HG03039 (cell line): ENCODE measurements around the gene AGAP1.

Experiments
- ATAC-seq: cut with Tn5 transposase; IDR thresholded peaks from one replicate; pipeline ENCODE4 v1.9.1; 2021; ENCODE audit warnings: mild to moderate bottlenecking, moderate library complexity; ENCODE audit not compliant: unreplicated experiment

AGAP1 gene

DNA sequence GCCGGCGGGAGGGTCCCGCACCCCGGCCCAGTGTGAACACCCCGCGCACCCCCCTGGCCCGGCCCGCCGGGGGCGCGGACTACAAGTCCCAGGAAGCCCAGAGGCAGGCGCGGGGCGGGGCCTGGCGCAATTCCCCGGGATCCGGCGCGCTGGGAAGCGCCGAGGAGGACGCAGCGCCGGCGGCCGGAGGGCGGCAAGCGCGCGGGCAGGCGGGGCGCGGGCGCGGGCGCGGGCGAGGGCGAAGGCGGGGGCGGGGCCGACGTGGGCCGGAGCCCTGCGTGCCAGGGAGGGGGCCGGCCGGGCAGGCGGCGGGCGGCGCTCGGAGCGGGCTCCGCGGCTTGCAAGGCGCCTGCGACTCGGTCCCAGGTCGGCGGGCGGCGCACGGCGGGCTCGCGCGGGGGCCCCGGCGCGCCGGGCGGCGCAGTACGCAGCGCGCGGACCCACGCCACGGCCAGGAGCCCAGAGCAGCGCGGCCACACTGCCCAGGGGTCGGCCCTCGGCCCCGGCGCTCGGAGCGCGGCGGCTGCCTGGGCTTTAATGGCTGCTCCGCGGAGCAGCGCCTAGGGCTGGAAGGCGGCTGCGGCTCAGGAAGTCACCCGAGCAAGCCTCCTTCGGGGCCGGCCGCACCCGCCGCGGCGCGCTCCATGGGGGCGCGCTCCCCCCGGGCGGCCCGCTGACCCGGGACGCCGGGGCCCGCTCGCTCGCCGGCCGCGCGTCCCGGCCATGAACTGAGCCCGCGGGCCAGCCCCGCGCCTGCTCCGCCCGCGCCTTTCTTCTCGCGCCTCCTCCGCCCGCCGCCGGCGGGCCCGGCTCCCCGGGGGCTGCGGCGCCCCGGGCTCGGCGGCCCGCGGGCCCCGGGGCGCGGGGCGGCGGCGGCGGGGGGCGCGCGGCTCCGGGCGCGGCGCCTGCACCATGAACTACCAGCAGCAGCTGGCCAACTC lies at the start of gene AGAP1:
AGAP1 (plus strand) TSS at position 269 of the 941 bp plus-strand sequence.
- ATAC-seq = no peak

DNA sequence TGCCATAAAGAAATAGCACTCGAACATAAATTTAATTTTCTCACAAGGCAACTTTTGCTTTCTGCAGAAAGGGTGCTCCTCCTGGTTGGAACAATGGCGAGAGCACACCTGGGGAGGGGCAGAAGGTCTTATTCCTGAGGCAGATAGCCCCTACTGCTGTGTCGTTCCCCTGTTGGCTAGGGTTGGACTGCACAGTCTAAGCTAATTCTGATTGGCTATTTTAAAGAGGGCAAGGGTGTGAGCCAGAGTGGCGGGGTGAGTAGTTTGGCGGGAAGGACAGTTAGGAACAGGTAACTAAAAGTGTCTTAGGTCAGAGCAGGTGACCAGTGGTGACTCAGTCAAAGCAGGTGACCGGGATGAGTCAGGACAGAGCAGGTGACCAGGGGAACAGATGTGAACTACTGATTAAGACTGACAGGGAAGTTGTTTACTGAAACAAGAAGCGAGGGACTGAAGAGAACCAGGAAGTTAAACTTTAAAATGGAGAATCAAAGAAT lies 49.7 kb upstream of the AGAP1 start:
- no peak for ATAC-seq

DNA sequence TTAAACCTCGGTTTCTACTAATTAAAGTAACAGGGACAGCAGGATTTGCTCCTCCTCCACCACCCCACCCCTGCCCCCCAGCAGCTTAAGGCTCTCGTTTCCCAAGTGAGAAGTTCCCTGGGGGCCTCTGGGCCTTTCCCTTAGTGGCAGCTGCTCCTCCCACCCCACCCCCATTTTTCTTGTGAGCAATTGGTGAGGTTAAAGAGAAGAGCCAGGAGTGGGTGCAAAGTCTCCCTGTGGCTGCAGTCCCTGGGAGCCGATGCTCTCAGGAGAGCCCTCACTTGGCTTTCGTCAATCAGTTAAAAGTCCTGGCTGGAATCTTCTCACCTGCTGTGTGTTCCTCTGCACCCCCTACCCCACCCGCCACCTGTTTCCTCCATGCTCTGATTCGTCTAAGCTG lies 48.7 kb upstream of the AGAP1 start:
- ATAC-seq = no peak

DNA sequence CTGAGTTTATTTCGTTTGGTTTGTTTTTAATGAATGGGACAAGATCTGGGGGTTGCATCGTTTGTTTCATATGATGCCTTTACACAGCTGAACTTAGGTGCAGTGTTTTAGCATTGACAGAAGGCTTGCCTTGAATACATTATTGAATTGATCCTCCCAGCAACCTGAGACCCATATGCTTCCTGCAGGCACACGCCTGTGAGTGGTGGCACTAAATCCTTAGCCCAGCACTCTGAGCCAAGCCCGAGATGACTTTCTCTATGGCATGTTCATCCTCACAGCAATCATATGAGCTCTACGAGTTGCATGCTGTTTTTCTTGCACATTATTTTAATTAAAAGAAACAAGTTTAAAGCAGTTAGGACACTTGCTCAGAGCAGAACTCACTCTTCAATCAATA lies 47.8 kb upstream of the AGAP1 start:
- ATAC-seq = no peak

DNA sequence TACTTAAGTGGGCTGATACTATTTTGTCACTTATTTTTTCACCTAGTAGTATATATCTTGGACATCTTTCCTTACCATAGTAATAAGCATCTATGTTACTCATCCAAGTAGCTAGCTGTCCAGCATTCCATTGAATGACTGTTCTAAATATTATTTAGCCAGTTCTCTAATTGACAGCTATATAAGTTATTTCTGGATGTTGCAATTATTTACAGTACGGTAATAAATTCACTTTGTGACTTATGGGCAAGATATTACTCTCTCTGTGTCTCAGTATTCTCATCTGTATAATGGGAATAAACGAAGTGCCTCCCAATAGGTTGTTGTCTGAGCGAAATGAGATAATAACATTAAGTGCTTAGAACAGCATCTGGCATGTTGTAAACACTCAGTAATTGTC lies 46.6 kb upstream of the AGAP1 start:
- ATAC-seq = no peak

DNA sequence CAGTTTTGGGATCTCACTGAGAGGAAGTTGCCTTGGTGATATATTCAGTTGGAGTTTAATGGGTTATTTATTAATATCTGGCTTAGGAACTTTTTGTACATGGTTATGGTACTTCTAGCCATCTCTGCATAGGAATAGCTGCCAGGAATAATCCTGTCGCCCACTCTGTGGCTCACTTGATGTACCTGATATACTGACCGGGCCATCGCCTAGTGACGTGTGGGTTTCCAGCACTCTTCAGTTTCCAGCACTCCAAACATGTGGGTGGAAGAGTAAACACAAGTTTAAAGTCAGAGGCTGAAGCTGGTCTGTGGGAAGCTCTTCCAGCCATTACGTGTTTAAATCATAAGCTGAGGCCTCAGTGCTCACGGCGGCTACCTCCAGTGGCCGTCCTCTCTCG lies 44.3 kb upstream of the AGAP1 start:
- ATAC-seq = no peak

DNA sequence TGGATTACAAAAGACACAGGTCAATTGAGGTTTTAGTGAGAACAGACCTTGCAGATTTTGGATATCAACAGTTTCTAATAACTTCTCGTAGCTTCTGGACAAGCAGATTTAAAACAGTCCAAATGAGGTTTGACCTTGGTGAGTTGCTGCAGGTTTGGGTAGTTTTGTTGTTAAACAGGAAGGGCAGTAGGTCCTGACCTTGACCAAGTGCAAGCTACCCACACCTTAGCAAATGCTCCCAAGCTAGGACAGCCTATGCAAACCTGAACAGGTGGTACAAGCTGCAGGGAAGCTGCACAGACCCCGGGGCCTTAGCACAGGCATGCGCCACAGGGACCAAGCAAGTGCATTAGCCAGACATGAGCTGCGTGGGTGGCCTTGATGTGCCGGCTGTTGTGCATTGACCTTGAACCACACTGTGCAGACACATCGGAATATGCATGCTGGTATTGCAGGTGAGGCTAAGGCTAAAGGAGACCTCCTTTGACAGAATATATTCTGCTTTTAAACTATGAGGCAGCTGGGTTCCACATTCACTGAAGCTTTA lies 40.2 kb upstream of the AGAP1 start:
- ATAC-seq = no peak

DNA sequence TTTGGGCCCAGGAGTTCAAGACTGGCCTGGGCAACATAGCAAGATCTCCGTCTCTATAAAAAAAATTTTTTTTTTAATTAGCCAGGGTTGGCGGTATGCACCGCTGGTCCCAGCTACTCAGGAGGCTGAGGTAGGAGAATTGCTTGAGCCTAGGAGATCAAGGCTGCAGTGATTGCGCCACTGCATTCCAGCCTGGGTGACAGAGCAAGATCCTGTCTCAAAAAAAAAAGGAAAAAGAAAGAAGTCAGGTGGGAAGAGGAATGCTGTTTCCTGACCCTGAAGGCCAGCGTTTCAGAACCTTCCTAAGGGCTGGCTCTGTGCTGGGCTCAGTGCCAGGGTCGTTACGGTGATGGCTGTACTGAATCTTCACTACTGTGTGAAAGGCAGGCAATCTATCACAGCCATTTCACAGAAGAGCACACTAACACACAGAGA lies 35.0 kb upstream of the AGAP1 start:
- ATAC-seq = no peak

DNA sequence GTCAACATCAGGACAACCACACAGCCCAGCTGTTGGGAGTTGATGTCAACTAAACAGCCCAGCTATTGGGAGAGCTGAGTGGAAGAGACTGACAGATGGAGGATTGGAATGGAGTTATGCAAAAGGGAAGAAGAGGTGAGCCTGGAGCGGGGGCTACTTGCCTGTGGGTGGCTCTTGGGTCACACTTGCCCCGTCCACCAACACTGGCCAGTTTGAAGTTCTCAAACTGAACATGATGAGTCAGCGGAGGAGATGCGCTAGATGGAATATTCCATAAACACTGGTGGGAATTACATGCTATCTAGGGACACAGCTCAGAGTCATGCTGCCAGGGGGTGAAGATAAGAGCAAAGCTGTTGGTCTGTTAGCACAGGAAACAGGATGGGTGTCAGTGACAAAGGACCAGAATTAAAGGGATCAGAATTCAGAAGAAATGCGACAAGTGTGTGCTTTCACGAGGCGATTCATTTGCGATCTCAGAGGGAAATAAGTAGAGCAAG lies 33.2 kb upstream of the AGAP1 start:
- no peak for ATAC-seq

DNA sequence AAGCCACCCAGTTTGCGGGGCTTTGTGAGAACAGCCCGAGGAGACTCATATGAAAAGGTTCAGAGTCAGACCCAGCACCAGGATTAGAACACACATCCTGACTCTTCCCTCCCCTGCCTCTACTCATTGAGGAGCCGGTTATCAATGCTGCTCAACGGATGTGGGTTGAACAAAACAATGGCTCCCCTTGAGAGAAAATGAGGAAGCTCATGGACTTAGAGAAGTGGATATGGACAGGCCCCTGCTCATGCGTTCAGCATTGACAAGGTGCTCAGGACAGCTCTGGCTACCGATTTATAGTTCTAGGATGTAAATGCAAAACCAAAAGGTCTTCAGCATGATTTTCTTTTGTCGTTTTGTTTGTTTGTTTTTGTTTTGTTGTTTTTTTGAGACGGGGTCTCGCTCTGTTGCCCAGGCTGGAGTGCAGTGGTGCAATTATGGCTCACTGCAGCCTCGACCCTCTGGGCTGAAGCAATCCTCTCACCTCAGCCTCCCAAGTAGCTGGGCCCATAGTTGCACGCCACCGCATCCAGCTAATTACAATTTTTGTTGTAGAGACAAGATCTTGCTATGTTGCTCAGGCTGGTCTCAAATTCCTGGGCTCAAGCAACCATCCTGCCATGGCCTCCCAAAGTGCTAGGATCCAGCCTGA lies 32.0 kb upstream of the AGAP1 start:
- no peak for ATAC-seq

DNA sequence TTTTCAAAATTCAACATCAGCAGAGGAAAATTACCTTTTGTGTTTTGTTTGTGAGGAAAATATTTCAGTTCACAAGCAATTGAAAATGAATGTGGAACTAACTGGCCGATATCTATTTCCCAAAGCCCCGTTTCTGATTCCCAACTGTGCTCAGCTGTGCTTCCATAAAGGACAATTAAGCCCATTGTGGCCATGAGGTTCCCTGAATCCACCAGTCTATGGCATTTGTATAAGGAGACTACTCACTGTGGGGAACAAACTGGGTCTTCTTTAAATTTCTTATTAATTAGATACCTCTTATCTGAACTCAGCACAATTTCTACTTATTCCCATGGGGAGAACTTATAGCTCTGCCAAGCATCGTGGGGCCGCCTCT lies 31.4 kb upstream of the AGAP1 start:
- no peak for ATAC-seq

DNA sequence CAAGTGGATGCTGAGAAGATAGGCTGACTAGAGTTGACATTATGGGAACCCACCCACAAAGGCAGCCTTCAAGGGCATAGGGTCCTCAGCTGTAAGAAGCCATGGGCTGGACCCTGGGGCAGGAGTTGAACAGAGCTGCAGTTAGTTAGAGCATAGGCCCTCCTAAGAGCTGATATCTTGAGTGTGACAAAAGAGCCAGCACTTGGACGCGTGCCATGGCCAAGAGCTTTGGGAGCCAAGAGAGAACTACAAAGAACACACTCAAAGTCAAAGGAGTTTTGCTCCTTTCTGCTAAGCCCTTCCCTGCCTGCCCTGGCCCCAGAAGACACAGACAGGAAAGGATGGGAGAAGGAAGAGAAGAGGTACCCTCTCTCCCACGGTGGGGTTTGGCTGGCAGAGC lies 29.9 kb upstream of the AGAP1 start:
- no peak for ATAC-seq

DNA sequence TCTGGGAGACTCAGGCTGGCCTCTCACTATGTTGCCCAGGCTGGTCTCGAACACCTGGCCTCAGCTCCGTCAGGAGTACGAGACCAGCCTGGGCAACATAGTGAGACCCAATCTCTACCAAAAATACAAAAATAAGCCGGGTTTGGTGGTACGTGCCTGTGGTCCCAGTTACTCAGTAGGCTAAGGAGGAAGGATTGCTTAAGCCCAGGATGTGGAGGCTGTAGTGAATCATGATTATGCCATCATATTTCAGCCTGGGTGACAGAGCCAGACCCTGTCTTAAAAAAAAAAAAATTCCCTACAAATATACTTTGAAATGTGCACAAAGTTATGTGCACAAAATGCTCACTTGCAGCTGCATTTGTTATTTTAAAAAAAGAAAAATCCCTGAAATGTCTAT lies 26.3 kb upstream of the AGAP1 start:
- ATAC-seq = no peak

DNA sequence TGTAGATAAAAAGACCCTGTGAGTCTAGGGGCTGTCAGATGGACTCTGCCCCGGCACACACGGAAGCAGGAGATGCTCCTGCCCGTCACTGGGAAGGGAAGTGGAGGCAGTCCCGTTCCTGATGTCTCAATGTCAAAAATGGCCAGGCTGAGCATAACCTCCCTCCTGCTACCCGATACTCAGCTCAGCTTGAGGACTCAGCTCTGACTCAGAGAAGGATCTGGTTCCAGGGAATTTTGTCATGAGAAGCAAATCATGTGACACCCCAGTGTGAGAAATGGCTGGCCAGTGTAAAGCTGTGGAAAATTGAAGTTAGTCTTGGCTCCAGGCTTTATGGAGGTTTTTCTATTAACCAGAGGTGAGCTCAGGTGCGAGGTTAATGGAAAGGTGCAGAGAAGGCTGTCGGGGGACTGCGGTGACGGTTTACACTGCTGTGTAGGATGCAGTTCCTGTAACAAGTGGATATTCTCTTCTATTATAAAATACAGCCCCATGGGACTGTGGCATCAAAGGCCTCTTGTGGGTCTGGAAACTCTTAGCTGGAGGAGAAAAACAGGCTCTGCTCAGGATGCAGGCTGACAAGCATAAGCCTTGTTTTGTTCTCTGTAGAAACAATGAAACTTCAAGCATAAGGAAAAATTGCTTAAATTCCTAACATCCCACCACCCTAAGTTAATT lies 24.7 kb upstream of the AGAP1 start:
- ATAC-seq = no peak

DNA sequence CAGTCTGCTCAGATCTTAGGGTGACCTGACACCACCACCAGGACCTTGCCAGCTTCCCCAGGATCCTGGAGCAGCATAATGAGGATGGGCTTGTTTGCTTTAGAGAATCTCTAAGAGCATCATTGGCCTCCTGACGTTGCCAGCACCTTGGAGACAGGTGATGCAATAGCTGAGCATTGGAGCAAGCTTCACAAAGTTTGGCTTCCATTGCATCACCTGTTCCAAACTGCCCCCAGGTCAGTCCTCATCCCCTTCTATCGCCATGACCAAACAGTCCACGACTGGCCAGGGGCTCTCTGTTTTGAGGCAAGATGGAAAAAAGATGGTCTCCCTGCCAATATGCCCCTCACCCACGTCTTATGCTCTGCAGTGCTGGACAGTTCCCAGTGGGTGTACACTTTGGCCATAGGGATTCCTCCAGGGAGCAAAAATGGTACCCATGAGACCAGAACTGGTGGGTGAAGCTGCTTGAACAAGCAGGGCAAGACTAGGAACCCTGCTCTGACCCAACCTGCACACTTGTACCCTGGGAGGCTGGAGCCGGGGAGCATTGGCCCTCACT lies 22.6 kb upstream of the AGAP1 start:
- no peak for ATAC-seq

DNA sequence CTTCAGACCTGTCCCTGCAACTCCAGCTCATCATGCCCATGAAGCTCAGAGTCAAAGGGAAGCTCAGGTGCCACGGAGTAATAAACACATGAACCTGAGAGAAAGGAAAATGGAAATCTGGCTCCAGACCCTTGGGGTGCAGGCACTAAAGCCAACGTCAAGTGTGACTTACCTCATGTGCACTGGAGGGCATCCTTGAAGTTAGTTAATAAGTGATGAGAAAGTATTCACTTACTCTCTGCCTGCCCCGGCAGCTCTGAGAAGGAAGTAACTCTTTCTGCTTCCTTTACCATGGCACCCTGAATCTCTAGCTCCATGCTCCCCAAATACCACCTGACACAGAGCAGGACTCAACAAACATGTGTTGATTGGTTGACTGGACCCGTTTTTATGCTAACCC lies 21.4 kb upstream of the AGAP1 start:
- ATAC-seq = no peak

DNA sequence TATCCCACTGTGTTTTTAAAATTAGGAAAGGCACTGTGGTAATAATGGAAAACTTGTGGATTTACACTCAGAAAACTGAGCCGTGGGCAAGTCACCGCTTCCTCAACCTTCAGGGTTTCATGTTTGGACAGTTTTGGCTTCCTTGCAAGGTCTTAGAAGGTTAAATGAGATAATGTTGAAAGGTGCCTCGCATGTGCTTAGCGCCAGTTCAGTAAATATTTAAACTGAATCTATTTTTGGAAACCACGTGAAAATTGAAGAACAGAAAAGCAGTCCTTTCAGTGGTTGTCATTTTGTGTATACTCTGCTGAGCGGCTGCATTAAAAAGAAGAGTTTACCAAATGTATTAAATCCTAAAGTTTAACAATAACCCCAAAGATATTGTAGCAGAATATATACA lies 15.2 kb upstream of the AGAP1 start:
- ATAC-seq = no peak

DNA sequence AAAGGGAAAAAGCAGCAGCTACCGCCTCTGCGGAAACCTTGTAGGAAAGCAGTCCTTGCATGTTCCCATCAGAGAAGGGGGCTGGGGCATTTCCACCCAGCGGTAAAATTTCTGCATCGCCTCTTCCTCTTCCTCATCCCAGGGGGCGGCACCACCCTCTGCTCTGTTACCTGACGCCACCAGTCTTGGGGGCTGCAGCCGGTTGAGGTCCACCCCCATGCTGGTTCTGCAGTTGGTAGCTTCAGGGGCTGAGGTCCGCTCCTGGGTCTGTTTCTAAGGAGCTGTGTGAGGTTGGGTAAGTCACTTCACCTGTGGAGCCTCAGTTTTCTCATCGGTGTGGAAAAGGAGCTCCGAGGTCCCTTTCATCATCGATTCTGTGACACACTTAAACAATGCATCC lies 14.2 kb upstream of the AGAP1 start:
- no peak for ATAC-seq

DNA sequence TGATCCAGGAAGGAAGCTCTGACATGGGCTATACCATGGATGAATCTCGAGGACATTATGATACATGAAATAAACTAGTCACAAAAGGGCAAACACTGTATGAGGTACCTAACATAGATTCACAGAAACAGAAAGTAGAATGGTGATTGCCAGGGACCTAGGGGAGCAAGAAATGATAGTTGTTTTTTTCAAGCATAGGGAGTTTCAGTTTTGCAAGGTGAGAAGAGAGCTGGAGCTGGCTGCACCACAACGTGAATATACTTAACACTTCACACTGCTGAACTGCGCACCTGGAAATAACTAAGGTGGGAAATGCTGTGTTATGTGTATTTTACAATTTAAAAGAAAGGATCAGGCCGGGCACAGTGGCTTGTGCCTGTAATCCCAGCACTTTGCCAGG lies 13.2 kb upstream of the AGAP1 start:
- ATAC-seq = no peak

DNA sequence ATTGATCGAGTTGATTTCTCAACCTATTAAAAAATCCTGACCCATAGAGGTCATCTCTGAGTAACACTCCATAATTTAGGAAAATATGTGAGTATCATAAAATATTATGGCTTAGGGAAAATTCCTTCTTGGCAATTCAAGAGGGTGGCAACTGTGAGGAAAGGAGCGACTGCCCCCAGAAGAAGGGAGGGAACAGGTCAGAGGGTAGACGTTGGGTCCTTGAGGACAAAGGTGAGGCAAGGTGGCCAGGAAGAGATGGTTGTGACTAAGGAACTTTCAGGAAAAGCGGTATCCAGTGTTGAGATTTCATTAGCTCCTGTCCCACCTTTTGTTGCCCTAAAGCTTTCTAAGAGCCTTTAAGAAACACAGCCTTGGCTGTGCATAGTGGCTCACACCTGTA lies 10.5 kb upstream of the AGAP1 start:
- no peak for ATAC-seq

DNA sequence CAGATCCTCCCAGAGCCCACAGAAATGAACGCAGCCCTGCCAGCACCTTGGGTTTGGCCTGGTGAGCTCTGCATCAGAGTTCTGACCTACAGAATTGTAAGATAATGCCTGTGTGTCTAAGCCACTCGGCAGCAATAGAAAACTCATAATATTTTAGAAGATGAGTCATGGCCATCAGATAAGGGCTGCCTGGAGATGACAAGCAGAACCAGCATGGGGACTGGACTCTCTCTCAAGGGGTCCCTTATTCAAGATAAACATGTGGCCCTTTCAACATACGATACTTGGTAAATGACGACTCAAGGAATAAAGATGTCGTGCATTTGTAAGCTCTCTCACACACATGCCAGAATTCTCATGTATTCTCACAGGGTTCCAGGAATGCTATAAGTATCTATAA lies 8.5 kb upstream of the AGAP1 start:
- ATAC-seq = no peak
